Mesodermal cell (in vitro differentiated cells): Measurements from ENCODE around the gene KRT38.
"Not testable (repeated sequence)": the region's sequence is repeated elsewhere in the genome, so short reads cannot be mapped to it uniquely, and the experiment has no call there.

Experiments used
- H3K27ac ChIP-seq: 2 replicates; pipeline ENCODE4 v1.7.0; 2013; ENCODE audit warnings: mild to moderate bottlenecking, low read depth, low read length, moderate library complexity; ENCODE audit not compliant: severe bottlenecking
- H3K36me3 ChIP-seq: 2 replicates; pipeline ENCODE4 v1.7.1; 2013; ENCODE audit warnings: mild to moderate bottlenecking, low read length, moderate library complexity; ENCODE audit not compliant: control insufficient read depth, insufficient read depth
- H3K4me1 ChIP-seq: one replicate; pipeline ENCODE4 v1.7.1; 2013; ENCODE audit warnings: mild to moderate bottlenecking, low read length; ENCODE audit not compliant: insufficient read depth, control insufficient read depth, poor library complexity, severe bottlenecking
- H3K4me3 ChIP-seq: 2 replicates; pipeline ENCODE4 v1.7.0; 2013; ENCODE audit warnings: low read length, control low read depth, mild to moderate bottlenecking; ENCODE audit not compliant: insufficient read depth, poor library complexity, severe bottlenecking; ENCODE audit errors: extremely low read depth
- H3K9me3 ChIP-seq: 2 replicates; pipeline ENCODE4 v1.7.1; 2013; ENCODE audit warnings: mild to moderate bottlenecking, low read length, moderate library complexity; ENCODE audit not compliant: control insufficient read depth
- WGBS, 2 experiments: methylation state at CpG; one replicate each; pipeline ENCODE4 v1.1.5; 2013; ENCODE audit warnings: missing lambda C conversion rate in 2 of 2; ENCODE audit not compliant: insufficient coverage in 2 of 2; 5-methylcytosine and 5-hydroxymethylcytosine counted together

Gene KRT38

GRCh38 chr17:41442739-41443138 lies 2.0 kb upstream of the KRT38 start:
- Histone ChIP-seq H3K4me3 (no peak overlapping the region), H3K27ac (no peak overlapping the region), H3K4me1 (no peaks in the 10 kb centered on the region), H3K36me3 (no peaks in the 10 kb centered on the region), H3K9me3 (no peaks in the 10 kb centered on the region)
- 93 to 100% methylated on average over 1 to 3 of the region's 4 CpGs for WGBS, 2 experiments

GRCh38 chr17:41439375-41439774 lies 1.4 kb downstream of the KRT38 start:
- H3K36me3 ChIP-seq = no peaks in the 10 kb centered on the region
- no peak overlapping the region for H3K27ac ChIP-seq
- 72 to 90% methylated on average over 4 to 5 of the region's 5 CpGs for WGBS, 2 experiments
- H3K9me3 ChIP-seq = no peaks in the 10 kb centered on the region
- no peaks in the 10 kb centered on the region for H3K4me1 ChIP-seq
- H3K4me3 ChIP-seq = no peak overlapping the region

GRCh38 chr17:41437769-41438168 lies 3.0 kb downstream of the KRT38 start:
- no peaks in the 10 kb centered on the region for H3K36me3 ChIP-seq
- H3K4me1 ChIP-seq = no peaks in the 10 kb centered on the region
- WGBS, 2 experiments = 81 to 90% methylated on average over 6 to 9 of the region's 9 CpGs
- H3K9me3 ChIP-seq = no peaks in the 10 kb centered on the region
- no peak overlapping the region for H3K4me3 ChIP-seq
- H3K27ac ChIP-seq = no peak overlapping the region

- H3K36me3 ChIP-seq = no peaks in the 10 kb centered on the region
- H3K4me1 ChIP-seq = no peaks in the 10 kb centered on the region
- no peak overlapping the region for H3K27ac ChIP-seq
- no peaks in the 10 kb centered on the region for H3K9me3 ChIP-seq
- 90 to 92% methylated on average over 5 to 6 of the region's 7 CpGs for WGBS, 2 experiments
- no peak overlapping the region for H3K4me3 ChIP-seq
Observed at GRCh38 chr17:41437254-41437653, 3.5 kb downstream of the KRT38 start.

GRCh38 chr17:41434415-41434814 lies 6.4 kb downstream of the KRT38 start:
- Histone ChIP-seq H3K27ac (no peak overlapping the region), H3K4me1 (no peaks in the 10 kb centered on the region), H3K9me3 (no peaks in the 10 kb centered on the region), H3K36me3 (no peaks in the 10 kb centered on the region), H3K4me3 (no peak overlapping the region)
- WGBS, 2 experiments = 87 to 91% methylated on average over 4 of the region's 5 CpGs

GRCh38 chr17:41434005-41434404 lies 6.8 kb downstream of the KRT38 start:
- WGBS, 2 experiments = 87 to 95% methylated on average over 3 of the region's 4 CpGs
- H3K9me3 ChIP-seq = no peaks in the 10 kb centered on the region

GRCh38 chr17:41433586-41433985 lies 7.2 kb downstream of the KRT38 start:
- Histone ChIP-seq H3K36me3 (no peaks in the 10 kb centered on the region), H3K27ac (no peak overlapping the region), H3K4me3 (no peak overlapping the region), H3K9me3 (no peaks in the 10 kb centered on the region), H3K4me1 (peaks cover 4% of the 10 kb centered on the region)
- WGBS, 2 experiments = 80 to 100% methylated on average over 1 to 2 of the region's 4 CpGs

More at GRCh38 chr17:41434005-41434404, 6.8 kb downstream of the KRT38 start:
- no peak overlapping the region for H3K27ac ChIP-seq
- H3K4me3 ChIP-seq = no peak overlapping the region
- H3K4me1 ChIP-seq = peaks cover under 1% of the 10 kb centered on the region
- H3K36me3 ChIP-seq = no peaks in the 10 kb centered on the region

- H3K4me3 ChIP-seq, H3K9me3 ChIP-seq, H3K27ac ChIP-seq, H3K4me1 ChIP-seq, H3K36me3 ChIP-seq: not testable (repeated sequence)
- 85 to 91% methylated on average over 9 of the region's 9 CpGs for WGBS, 2 experiments
Observed at GRCh38 chr17:41430376-41430775, 10.4 kb downstream of the KRT38 start.

- WGBS, 2 experiments = 95 to 97% methylated on average over 6 of the region's 7 CpGs
- Histone ChIP-seq H3K4me1 (peaks cover 7% of the 10 kb centered on the region), H3K9me3 (no peaks in the 10 kb centered on the region)
Observed at GRCh38 chr17:41429667-41430066, 11.1 kb downstream of the KRT38 start.

GRCh38 chr17:41428591-41429291 lies 12.0 kb downstream of the KRT38 start:
- Histone ChIP-seq H3K4me1 (peaks cover 7% of the 10 kb centered on the region), H3K27ac (peak overlapping the region; percentile 45), H3K4me3 (no peak overlapping the region), H3K9me3 (no peaks in the 10 kb centered on the region), H3K36me3 (no peaks in the 10 kb centered on the region)
- WGBS, 2 experiments = 55 to 56% methylated on average over 3 of the region's 4 CpGs

More at GRCh38 chr17:41429667-41430066, 11.1 kb downstream of the KRT38 start:
- no peak overlapping the region for H3K27ac ChIP-seq
- no peak overlapping the region for H3K4me3 ChIP-seq
- no peaks in the 10 kb centered on the region for H3K36me3 ChIP-seq

- WGBS, 2 experiments = 95 to 98% methylated on average over 11 to 12 of the region's 13 CpGs
- no peak within 1 kb of the TSS for H3K27ac ChIP-seq
Observed at GRCh38 chr17:41424111-41424635, 16.6 kb downstream of the KRT38 start, which contains the start of gene KRT37. Gene KRT37, minus strand, starts transcription at chr17:41424585. Its CDS starts 62 bp downstream, at chr17:41424523.

More at GRCh38 chr17:41424111-41424635, 16.6 kb downstream of the KRT38 start, which contains the start of gene KRT37:
- Histone ChIP-seq H3K4me3 (no peak within 1 kb of the TSS), H3K9me3 (no peaks in the 10 kb centered on the region), H3K4me1 (peaks cover 23% of the 10 kb centered on the region), H3K36me3 (no peaks in the 10 kb centered on the region)
